NCI-H146 treated with DMSO at 0.1 percent for 48 hours (cell line): ENCODE measurements around the gene PRM2.

Experiments used
- DNase-seq: peaks from one replicate; lab custom pipeline; 2025; ENCODE audit not compliant: unreplicated experiment; lab: John Stamatoyannopoulos, UW

Gene PRM2

DNA sequence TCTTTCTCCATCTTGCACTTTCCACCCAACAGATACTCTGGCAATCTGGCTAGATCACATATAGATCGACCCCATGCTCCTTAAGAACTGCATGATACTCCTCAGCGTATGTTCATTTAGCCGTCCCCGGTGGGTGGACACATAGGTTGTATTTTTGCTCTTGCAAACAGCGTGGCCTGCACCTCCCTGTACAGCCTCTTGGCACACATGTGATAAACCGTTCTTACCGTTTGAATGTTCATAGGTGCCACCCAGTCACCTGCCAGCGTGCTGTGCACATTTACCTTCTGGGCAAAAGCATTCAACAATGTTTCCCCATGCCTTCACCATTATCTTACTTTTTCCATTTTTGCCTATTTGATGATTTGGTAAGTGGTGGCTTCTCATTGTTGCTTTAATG is 13.4 kb downstream of the PRM2 start:
- no peak for DNase-seq

DNA sequence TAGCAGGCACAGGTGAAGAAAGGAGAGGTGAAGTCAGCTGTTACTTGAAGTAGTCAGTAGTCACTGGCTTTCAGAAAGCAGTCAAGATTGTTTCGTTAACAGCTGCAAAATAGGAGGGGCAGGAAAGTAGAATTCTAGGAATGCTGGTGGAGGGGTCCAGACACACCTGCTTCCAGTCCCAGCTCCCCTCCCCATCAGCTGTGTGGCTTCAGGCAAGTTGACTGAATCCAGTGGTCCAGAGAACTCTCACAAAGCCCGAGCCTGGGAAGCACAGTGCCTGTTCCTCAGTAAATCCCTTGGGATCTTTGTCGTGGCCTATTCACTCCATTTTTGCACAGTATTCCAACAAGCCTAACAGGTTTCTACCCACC is 15.7 kb downstream of the PRM2 start:
- no peak for DNase-seq

DNA sequence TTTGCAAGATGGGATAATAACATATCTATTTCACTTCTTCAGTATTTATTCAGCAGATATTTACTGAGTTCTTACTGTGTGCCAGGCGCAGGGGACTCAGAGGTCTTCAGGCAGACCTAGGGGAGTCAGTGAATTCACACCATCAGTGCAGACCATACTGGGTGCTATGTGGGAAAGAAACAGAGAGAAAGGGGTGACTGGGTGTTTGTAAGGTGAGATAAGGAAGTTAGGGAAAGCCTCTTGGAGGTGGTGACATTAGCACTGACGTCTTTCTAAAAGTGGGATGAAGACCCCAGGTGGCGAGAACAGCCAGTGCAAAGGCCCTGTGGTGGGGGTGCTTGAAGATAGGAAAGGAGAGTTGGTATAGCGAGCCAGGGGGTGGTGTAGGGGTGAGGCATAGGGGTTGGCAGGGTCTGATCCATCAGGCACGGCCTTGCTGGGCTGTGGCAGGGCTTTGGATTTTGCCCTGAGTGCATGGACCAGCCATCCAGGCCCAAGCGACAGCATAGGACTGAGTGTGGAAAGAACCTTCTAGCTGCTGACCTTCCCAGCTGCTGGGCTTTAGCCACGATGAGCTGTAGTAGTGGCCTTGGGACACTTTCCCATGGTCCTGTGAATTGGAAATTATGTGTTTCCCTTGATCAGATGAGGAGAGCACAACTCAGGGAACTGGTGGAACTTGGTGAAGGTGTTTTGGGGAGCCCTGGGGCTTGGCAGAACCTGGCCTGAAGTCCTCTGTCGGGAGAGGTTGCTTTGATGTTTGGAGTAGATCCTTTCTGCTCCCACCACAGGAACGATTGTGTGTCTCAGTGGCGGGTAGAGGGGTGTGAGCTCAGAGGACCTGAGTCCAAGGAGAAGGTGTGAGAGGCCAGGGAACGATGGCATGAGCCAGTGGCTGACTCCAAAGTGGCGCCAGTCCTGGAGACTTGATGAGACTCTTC is 16.4 kb downstream of the PRM2 start:
- no peak for DNase-seq

DNA sequence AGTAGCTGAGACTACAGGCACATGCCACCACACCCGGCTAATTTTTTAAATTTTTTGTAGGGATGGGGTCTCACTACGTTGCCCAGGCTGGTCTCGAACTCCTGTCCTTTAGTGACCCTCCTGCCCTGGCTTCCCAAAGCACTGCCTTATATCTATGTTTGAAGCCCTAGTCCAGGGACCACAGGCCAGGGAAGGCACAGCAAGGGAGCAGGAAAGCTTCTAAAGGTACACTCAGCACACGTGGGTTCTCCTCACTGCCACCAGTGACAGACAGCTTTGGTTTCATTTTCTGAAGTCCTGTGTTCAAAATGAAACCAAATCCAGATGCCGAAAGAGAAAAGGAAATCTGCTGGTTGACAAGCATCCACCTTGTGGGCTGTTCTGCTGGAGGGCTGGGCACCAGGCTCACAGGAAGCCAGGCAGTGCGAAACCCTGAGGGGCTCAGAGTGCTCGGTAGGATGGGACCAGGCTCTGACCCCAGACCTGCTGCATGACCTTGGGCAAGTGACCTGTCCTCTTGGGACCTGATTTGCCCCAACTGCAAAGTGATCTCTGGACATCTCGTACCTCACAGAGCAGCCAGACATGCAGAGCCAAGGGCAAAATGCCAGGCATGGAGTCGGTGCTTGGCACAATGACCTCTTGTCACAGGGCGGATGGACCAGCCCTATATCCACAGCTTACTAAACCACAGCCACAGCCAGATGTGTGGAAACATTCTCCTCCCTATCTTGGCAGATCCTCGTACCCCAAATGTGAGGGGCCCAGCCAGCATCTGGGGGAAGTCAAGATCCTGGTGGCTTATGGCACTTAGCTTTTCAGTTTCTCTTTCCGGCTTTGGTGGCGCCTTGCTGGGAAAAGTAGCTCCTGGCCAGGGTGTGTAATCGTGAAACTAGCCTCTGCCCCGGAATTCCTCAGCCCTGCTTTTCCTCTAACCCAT is 17.5 kb downstream of the PRM2 start:
- DNase-seq = no peak

DNA sequence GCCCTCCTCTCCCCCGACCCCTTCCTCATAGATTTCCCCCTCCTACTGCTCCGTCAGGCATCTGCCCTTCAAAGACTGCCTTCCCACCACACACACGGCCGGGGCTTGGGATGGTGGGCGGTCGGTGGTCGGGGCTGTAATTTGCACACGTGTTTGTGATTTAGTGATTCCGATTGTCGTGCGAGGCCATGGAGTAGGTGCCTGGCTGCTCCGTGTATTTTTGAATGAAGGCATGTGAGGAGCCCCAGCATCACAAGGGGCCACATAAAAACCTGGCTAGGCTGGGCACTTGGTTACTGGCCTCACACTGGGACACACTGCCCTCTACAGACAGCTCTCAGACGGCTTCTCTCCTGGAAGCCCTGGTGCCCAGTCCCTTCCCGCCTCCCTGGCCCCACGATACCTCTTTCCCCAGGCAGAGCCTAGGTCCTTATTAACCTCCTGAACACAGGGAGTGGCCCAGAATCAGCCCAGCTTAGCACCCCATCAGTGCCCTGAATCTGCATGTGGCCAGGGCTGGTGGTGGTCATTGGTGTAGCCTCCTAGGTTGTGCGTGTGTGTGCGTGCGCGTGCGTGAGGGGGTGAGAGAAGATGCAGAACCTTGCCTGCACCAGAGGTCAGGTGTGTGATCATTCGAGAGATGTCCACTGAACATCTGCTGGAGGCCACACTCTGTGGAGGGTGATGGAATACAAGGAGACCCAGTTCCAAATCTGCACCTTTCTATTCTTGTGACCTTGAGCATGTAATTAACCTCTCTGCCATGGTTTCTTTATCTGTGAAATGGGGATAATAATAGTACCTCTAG is 18.9 kb downstream of the PRM2 start:
- peak; percentile 70 for DNase-seq

DNA sequence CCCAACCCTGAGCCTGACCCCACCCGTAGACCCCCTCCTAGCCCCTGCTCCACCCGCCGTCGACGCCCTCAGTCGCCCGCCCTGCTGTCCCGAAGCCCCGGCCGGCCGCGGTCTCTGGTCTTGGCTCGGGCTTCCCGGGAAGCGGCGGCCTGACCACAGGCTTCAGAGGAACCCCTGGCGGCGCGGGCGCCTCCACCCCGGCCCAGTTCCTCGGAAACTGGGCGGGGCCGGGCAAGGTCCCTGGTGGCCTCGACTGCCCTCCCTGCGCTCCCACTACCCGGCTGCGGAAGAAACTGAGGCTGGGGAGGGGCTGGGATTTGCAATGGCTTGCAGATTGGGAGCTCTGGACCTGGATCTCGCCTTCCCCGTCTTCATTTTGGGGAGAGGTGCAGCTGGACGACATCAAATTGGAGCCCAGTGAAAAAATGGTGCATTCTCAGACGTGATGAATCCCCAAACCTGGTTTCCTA is 19.6 kb downstream of the PRM2 start:
- no peak for DNase-seq

DNA sequence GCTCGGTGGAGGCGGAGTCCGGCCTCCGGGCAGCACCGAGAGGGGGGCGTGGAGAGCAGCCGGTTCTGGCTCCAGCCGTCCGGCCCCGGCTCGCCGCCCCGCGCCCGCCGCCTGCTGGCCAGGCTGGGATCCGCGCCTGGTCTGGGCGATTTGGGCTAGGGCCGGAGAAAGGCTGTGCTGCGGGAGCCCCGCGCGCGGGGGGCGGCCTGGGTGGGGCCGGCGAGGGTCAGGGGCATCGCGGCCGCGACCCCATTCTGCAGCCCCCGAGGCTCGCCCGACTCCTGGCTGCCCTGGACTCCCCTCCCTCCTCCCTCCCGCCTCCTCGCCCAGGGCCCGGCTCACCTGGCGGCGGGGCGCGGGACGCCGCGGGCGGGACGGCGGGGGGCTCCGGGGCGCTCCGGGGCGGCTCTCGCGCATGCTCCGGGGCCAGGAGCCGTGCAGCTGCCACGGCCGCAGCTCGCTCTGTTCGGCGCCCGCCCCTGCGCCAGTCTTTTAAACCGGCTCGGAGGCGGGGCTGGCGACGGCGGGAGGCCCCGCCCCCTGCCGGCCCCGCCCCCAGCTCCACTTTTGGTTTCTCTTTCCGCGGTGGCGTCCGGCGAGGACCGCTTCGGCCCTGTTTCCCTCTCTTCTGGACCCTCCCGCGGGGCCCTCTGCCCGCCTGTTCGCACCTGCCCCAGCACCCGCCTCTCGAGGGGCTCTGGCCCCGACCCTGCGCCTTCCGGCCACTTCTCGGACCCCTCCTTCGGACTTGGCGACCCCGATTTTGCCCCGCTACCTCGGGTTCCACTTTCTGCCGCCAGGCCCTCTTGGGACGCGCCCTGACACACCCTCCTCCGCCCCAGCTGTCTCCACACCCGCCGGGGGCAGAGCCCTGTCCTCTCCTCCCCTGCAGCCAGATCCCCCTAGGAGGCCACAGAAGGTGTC is 20.3 kb downstream of the PRM2 start, which contains the start of gene SOCS1:
Gene SOCS1 (minus strand): TSS at position 468 of the 924 bp plus-strand sequence. CDS start 726 bp downstream, outside the sequence.
- DNase-seq = peak; percentile 72

DNA sequence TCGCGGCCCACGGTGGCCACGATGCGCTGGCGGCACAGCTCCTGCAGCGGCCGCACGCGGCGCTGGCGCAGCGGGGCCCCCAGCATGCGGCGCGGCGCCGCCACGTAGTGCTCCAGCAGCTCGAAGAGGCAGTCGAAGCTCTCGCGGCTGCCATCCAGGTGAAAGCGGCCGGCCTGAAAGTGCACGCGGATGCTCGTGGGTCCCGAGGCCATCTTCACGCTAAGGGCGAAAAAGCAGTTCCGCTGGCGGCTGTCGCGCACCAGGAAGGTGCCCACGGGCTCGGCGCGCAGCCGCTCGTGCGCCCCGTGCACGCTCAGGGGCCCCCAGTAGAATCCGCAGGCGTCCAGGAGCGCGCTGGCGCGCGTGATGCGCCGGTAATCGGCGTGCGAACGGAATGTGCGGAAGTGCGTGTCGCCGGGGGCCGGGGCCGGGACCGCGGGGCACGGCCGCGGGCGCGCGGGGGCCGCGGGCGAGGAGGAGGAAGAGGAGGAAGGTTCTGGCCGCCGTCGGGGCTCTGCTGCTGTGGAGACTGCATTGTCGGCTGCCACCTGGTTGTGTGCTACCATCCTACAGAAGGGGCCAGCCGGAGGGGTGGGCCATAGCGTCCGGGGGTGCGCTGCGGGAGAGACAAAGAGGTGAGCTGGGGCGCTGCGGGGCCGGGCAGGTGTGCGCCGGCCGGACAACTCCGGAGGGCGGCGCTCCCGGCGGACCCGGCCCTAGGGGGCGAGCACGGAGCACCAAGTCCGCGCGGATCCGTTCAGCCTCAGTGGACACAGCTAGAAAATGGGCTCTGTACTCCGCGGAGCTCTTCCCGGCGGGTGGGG is 21.2 kb downstream of the PRM2 start:
- no peak for DNase-seq

DNA sequence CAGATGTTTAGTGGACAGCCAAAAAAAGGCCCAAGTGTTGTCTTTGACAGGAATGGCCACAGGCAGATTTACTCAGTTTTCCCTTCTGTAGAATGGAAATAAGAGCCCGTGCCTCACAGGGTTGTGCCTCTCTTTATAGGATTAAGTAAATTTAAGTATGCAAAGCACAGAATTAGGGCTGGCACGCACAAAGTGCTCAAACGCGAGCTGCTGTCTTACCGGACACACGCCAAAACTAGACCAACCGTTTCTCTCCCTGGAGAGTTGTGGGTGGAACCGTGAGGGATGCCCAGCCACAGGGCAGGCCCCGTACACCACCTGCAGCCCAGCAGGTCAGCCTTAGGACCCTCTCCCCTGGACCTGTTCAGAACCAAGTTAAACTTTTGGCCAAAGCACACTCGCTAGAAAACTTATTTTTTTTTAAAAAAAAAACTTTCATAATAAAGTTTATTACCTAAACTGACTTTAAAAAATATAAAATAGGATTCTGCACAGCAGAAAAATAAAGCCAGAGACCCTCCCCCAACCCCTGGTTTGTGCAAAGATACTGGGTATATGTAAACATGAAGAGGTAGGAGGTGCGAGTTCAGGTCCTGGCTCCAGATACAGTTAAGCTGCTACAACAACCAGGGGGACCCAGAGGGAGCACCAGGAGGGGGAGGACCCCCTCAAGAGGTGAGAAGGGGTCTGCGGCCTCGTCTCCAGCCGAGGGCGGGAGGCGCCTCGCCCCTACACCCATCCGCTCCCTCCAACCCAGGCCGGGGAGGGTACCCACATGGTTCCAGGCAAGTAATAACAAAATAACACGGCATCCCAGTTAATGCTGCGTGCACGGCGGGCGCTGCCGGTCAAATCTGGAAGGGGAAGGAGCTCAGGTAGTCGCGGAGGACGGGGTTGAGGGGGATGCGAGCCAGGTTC is 22.0 kb downstream of the PRM2 start:
- DNase-seq = no peak

DNA sequence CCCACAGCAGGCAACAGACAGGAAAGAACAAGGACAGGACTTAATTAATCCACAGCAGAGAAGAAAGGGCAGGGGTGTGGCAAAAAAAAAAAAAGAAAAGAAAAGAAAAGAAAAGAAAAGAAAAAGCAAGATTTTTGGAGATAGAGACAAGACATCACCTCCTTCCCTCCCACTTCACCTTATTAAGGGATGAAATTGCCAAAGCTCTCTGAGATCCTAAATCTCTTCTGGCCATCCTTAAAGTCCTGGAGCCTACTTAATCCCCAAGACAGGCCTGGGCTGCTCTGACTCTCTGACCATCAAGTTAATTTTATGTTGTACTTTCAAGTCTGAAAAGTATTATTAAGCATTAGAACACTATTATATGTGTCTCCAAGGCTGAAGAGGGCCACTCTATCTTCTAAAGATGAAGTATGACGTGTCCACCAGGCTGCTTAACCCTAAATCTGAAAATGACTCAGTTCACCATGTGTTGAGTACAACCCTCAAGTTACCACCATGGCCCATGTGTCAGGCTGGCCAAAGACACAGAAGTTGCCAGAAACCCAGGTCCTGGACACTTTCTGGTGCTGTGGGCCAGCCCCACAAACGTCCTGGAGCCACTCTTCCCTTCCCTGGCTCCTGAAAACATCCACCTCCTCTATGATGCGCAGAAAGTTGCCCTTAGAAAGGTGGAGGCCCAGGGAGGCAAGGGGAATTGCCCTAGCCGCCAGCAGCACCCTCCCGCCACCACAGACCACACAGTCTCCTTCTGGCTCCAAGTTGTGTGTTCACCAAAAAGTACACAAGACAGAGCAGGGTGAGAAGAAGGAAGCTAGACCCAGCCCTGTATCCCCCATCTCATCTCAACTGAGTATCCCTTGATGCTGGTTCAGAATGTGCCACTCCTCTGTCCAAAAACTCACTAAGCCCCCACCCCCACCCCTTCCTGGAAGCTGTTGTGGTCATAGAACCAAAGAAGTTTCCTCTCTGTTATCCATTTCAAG is 23.0 kb downstream of the PRM2 start:
- no peak for DNase-seq

DNA sequence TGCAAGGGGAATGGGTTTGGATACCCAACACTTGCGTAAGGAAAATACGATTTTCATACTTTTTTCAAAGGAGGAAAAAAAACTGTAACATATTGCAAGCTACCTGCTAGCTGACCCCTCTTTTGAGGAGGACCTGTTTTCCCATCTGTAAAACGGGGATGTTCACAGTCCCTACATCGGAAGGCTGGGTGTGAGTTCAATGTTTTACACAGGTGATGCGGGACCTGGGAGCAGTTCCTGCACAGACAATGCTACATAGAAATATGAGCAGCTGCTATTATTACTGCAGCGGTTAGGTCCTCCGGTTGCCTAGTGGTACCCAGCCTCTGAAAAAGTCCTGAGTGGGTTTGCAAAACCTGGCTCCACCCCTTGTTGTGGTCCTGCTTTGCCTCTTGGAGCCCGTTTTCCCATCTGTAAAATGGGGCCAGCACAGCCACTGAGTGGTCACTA is 23.8 kb downstream of the PRM2 start:
- no peak for DNase-seq

DNA sequence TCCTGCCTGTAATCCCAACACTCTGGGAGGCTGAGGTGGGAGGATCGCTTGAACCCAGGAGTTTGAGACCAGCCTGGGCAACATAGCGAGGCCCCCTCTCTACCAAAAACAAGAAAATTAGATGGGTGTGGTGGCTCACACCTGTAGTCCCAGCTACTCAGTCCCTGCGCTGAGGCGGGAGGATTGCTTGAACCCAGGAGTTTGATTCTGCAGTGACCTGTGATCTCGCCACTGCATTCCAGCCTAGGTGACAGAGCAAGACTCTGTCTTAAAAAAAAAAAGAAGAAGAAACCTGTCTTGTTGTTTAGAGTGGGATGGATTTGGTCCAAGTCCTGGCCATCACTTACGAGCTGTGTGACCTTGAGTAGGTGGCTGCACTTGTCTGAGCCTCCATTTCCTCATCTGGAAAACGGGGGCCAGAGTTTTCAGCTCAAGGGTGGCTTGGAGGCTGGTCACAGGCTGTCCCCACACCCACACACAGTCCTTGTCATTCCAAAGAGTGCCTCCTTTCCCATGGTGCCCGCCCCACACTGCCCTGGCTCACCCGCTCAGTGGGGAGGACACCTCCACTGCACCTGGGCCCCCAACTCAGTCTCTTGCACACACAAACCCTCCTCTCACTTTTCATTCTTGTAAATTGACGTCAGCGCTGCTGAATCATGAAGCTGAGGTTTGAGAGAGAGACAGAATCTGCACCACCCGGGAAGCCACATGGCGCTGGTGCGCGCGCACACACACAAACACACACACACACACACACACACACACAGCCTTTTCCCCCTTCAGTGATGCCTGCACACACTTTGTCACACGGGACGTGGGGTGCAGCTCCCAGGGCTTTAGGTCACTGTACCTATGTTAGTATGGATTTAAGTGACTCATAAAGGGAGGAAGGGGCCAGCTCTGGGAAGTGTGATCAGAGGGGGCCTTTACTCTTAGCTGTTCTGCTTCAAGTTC is 24.5 kb downstream of the PRM2 start:
- DNase-seq = no peak

DNA sequence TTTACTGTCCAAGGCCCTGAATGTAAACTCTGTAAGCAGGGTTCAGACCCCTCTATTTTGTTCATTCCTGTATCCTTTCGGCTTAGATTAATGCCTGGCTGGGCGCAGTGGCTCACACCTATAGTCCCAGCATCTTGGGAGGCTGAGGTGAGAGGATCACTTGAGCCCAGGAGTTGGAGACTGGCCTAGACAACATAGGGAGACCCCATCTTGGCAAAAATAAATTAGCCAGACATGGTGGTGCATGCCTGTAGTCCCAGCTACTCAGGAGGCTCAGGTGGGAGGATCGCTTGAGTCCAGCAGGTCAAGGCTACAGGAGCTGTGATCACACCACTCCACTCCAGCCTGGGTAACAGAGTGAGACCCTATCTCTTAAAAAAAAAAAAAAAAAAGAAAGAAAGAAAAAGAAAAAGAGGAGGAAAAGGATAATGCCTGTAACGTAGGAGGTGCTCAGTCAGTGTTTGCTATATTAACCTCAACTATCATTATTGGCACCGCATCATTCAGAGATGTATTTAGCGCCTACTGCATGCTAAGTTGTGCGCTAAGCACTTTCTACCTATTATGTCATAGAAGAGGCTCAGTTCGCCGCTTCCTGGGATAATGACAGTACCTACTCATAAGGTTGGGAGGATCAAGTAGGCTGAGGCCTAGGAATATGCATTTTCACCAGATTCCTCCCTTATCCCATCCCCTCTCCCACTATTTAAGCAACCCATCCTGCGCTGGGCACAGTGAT is 25.3 kb downstream of the PRM2 start:
- DNase-seq = no peak

DNA sequence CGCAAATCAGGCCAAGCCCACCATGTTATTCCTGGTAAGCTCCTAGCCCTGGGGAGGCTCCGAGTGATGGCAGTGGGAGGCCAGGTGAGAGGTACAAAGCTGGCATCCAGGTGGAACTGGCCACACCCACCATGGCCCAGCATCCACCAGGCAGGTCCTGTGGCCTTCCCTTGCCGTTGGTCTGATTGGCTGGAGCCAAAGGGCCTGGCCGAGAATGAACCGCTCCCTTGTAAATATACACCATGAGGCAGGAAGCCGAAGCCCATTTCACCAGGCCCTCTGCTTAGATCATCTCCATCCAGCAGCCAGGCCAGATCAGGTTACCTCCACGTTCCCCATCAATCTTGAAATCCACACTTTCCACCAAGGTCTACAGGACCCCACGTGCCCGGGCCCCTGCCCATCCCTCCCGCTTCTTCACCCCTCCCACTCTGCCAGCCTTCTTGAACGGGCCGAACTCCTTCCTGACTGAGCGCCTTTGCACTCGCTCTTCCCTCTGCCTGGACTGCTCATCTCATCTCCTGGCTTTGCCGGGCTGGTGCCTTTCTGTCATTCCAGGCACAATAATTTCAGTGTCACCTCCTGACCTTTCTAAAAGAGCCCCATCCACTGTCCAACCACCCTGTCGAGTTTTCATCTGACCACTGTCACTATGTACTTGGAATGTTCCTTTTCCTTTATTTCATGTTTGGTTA is 26.0 kb downstream of the PRM2 start:
- no peak for DNase-seq
